ENCODE data around the gene ATP2B3. TPM values are rescaled to one million over a fixed set of nuclear protein-coding genes. Genes with fewer than 3 reads are reported as not detected.

The ATP2B3 gene
- total RNA-seq, 1 donor from 2014 or later: not detected

DNA sequence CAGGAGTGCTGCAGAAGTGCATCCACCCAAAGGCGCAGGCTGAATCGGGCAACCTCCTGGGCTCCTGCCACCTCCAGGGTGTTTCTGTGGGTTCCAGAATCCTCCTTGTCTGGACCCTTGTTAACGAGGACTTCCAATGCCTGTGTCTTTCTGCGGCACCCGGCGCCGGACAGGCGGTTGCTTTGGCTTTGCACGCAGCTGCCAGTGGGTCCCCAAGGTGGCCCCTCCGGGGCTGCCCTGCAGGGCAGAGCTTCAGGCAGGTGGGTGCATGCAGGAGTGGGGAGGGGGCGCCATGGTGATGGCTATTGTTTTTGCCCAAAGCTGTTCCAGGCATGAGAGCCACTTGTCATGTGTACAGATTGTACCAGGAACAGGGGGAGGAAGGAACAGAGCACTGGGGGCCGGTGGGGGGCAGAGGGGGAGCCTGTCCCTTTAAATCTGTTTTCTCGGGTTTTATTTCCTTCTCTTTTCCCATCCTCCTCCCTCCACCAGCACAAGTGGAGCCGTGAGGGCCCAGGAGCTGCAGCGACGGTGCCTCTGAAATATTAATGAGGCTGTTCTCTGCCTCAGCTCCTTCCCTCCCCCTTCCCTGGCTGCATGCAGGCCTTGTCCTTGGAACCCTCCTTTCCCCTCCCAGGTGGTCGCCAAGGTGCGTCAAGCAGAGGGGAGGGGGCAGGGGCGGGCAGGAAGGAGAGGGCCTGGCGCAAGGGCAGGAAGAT is 13.1 kb downstream of the ATP2B3 start:
- H3K27ac Mint-ChIP-seq: no peak overlapping the region
- no peak for ATAC-seq (ENCODE audit: low read depth)
- no peaks in the 10 kb centered on the region for H3K27me3 Mint-ChIP-seq
- ChIA-PET CTCF (no interaction called here), POLR2A (no interaction called here)
- no peaks in the 10 kb centered on the region for H3K4me1 Mint-ChIP-seq
- H3K9me3 Mint-ChIP-seq: no peaks in the 10 kb centered on the region
- no peak overlapping the region for H3K4me3 Mint-ChIP-seq
- intact Hi-C loops (cut with micrococcal nuclease): no loop called here
- H3K36me3 Mint-ChIP-seq (ENCODE audit: low read depth): no peaks in the 10 kb centered on the region
- TF ChIP-seq, protein P1, sequence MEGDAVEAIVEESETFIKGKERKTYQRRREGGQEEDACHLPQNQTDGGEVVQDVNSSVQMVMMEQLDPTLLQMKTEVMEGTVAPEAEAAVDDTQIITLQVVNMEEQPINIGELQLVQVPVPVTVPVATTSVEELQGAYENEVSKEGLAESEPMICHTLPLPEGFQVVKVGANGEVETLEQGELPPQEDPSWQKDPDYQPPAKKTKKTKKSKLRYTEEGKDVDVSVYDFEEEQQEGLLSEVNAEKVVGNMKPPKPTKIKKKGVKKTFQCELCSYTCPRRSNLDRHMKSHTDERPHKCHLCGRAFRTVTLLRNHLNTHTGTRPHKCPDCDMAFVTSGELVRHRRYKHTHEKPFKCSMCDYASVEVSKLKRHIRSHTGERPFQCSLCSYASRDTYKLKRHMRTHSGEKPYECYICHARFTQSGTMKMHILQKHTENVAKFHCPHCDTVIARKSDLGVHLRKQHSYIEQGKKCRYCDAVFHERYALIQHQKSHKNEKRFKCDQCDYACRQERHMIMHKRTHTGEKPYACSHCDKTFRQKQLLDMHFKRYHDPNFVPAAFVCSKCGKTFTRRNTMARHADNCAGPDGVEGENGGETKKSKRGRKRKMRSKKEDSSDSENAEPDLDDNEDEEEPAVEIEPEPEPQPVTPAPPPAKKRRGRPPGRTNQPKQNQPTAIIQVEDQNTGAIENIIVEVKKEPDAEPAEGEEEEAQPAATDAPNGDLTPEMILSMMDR (IDR thresholded peaks at IDR 0.05): no peak
- no peak for DNase-seq

DNA sequence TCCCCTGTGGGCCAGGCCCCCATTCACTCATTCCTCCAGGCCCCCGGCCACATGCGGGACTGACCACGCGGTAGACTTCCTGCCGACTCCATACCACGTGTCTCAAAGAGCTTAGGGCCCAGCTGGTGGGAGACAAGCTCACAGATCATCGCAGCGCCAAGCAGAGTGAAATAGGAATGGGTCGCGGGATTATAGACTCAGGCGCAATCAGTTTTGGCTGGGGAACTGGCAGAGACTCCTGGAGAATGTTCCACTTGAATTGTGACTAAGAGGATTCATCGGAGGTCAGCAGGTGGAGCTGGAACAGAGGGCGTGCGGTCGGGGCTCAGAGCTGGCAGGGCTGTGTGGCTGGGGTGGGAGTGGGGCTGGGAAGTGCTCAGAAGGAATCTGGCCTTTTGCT is 15.6 kb downstream of the ATP2B3 start:
- H3K4me1 Mint-ChIP-seq: no peaks in the 10 kb centered on the region
- no peaks in the 10 kb centered on the region for H3K27me3 Mint-ChIP-seq
- ATAC-seq (ENCODE audit: low read depth) (no peak), DNase-seq (no peak)
- ChIA-PET POLR2A (interaction anchor here (0.6 kb wide), 1 partner anchor 152 kb away, joined by 3 read pairs; no protein-coding TSS in a partner anchor), CTCF (interaction anchor here (1.0 kb wide), 1 partner anchor 112 kb away, joined by 4 read pairs; no protein-coding TSS in a partner anchor)
- H3K9me3 Mint-ChIP-seq: no peaks in the 10 kb centered on the region
- H3K27ac Mint-ChIP-seq: no peak overlapping the region
- TF ChIP-seq, protein P1 (IDR thresholded peaks at IDR 0.05): no peak
- no peak overlapping the region for H3K4me3 Mint-ChIP-seq
- intact Hi-C loops (cut with micrococcal nuclease): no loop called here
- H3K36me3 Mint-ChIP-seq (ENCODE audit: low read depth): no peaks in the 10 kb centered on the region

DNA sequence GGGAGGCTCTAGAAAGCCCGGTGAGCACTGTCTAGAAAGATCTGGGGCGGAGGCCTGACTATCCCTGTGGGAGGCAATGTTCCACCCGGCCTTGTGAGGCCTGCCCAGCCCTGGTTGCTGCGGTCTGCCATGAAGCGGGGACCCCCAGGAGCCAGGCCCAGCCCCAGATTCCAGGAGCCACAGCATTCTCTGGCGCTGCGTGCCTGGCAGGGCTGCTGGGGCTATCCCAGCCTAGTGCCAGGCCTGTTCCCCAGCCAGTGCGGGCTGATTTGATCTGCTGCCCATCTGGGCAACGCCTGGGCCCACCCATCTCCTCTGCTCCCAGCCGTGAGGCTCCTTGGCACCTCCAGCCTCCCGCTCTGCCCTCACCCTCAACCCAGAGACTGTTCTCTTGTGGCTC is 19.6 kb downstream of the ATP2B3 start:
- TF ChIP-seq, protein P1 (IDR thresholded peaks at IDR 0.05): no peak
- POLR2A ChIA-PET: no interaction called here
- DNase-seq (no peak), ATAC-seq (ENCODE audit: low read depth) (no peak)
- Mint-ChIP-seq H3K4me1 (no peaks in the 10 kb centered on the region), H3K27ac (no peak overlapping the region), H3K9me3 (no peaks in the 10 kb centered on the region), H3K36me3 (ENCODE audit: low read depth) (no peaks in the 10 kb centered on the region), H3K27me3 (peaks cover 3% of the 10 kb centered on the region), H3K4me3 (no peak overlapping the region)
- intact Hi-C loops (cut with micrococcal nuclease): no loop called here
- CTCF ChIA-PET: interaction anchor here (1.3 kb wide), 1 partner anchor 130 kb away, joined by 7 read pairs; no protein-coding TSS in a partner anchor

DNA sequence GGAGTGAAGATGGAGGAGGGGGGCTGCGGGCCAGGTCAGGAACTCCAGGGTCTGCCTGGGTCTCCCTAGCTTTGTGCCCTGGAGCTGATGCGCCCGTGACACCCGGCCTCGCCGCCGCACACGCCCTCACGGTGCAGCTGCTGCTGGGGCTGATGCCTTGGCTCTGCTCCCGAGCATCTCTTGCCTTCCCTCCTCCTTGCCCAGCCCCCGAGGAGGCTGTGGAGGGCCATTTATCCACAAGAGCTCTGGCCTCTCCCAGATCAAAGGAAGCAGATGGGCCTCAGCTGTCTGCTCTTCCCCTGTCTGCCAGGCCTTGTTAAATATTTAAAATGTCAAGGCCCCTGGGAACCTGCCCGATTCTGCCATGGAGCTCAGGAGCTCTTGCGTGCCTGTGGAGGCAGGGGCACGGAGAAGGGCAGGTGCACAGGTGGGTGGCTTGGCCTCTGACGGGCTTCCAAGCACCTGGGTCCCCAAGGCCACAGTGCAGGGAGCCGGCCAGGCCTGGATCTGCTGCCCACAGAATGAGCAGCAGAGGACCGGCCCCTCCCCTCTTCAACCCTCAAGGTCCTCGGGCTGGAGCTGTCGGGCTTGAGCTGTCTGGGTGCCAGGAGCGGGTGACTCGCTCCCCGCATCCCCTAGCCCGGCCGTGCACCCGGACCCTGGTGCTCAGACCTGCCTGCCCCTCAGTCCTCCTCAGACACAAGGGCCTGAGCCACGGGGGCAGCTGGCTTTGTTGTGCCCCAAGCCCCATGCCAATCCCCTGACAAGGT is 20.3 kb downstream of the ATP2B3 start:
- Mint-ChIP-seq H3K4me1 (no peaks in the 10 kb centered on the region), H3K9me3 (no peaks in the 10 kb centered on the region), H3K27ac (no peak overlapping the region), H3K36me3 (ENCODE audit: low read depth) (no peaks in the 10 kb centered on the region), H3K4me3 (no peak overlapping the region), H3K27me3 (peaks cover 3% of the 10 kb centered on the region)
- TF ChIP-seq, protein P1 (IDR thresholded peaks at IDR 0.05): no peak
- POLR2A ChIA-PET: no interaction called here
- CTCF ChIA-PET: interaction anchor here (1.3 to 3.0 kb wide), 3 partner anchors 112 to 130 kb away, joined by 7 to 22 read pairs (median 13); no protein-coding TSS in a partner anchor
- ATAC-seq (ENCODE audit: low read depth) (no peak), DNase-seq (no peak)
- intact Hi-C loops (cut with micrococcal nuclease): no loop called here

DNA sequence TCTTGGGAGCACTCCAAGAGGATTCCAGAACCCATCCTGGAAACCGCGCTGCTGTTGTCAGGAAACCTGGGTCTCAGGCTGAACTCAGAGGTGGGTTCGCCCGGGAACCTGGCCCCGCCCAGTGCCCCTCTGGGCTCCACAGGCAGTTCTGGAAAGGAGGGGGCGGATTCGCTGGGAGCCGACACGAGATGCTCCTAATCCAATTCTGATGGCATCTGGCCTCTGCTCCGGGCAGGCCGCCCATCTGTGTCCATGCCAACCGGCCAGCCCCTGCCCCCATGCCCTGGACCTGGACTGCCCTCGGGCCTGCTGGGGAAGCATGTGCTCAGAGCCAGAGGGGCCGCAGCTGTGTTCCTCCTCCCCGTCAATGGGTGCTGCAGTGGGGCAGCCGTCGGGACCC is 21.0 kb downstream of the ATP2B3 start:
- DNase-seq (no peak), ATAC-seq (ENCODE audit: low read depth) (no peak)
- no peak overlapping the region for H3K27ac Mint-ChIP-seq
- H3K27me3 Mint-ChIP-seq: peaks cover 3% of the 10 kb centered on the region
- no peaks in the 10 kb centered on the region for H3K4me1 Mint-ChIP-seq
- no peaks in the 10 kb centered on the region for H3K9me3 Mint-ChIP-seq
- CTCF ChIA-PET: interaction anchor here (0.6 to 3.0 kb wide), 8 partner anchors 111 to 599 kb away, joined by 3 to 30 read pairs (median 10); no protein-coding TSS in a partner anchor
- intact Hi-C loops (cut with micrococcal nuclease): no loop called here
- TF ChIP-seq, protein P1 (IDR thresholded peaks at IDR 0.05): no peak
- H3K4me3 Mint-ChIP-seq: no peak overlapping the region
- POLR2A ChIA-PET: no interaction called here
- H3K36me3 Mint-ChIP-seq (ENCODE audit: low read depth): no peaks in the 10 kb centered on the region

Data from activated B cell treated with CpG ODN at 0.5 μM for 24 hours (primary cell).